ENCODE data around the gene EPG5. TPM values are rescaled to one million over a fixed set of nuclear protein-coding genes. Genes with fewer than 3 reads are reported as not detected.
"Not testable (repeated sequence)": the region's sequence is repeated elsewhere in the genome, so short reads cannot be mapped to it uniquely, and the experiment has no call there.

The EPG5 gene
- total and polyA plus RNA-seq, 3 experiments from 2014 or later, result 4.0 to 18.1 (median 17.7) TPM

DNA sequence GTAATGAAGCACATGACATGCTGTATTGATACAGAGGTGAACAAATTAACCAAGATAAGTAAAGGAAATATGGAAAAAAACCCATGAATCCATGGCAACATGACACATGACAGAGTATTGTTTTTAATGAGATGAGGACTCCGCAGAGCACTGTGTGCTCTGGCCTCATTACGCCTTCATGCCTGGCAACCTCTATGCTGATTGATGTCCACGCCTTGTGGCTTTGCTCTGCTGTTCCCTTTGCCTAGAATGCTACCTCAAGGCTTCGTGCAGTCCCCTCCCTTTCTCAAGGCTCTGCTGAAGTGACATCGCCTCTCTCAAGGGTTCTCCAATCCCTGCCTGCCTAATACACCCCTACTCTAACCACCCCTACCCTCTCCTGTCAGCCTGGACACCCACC lies 133.3 kb downstream of the EPG5 start:
- ChIA-PET CTCF (no interaction called here), POLR2A (no interaction called here)
- Mint-ChIP-seq H3K4me3 (no peak overlapping the region), H3K4me1 (peaks cover 6 to 13% (median 8%) of the 10 kb centered on the region in 3 donors), H3K36me3 (peaks cover 0 to 3% (median 0%) of the 10 kb centered on the region in 3 donors), H3K9me3 (no peaks in the 10 kb centered on the region), H3K27ac (no peak overlapping the region), H3K27me3 (peaks cover 19 to 49% of the 10 kb centered on the region in 2 donors)
- Histone ChIP-seq H3K4me3 (ENCODE audit: low read length) (no peak overlapping the region), H3K9me3 (ENCODE audit: low read length) (no peaks in the 10 kb centered on the region), H3K27me3 (ENCODE audit: insufficient read depth, low read length, poor library complexity, severe bottlenecking) (peaks cover 8% of the 10 kb centered on the region), H3K4me1 (ENCODE audit: insufficient read depth, low read length) (peaks cover 7% of the 10 kb centered on the region), H3K27ac (ENCODE audit: low read depth, low read length) (no peak overlapping the region), H3K36me3 (ENCODE audit: insufficient read depth, low read length) (no peaks in the 10 kb centered on the region)
- no peak for DNase-seq

DNA sequence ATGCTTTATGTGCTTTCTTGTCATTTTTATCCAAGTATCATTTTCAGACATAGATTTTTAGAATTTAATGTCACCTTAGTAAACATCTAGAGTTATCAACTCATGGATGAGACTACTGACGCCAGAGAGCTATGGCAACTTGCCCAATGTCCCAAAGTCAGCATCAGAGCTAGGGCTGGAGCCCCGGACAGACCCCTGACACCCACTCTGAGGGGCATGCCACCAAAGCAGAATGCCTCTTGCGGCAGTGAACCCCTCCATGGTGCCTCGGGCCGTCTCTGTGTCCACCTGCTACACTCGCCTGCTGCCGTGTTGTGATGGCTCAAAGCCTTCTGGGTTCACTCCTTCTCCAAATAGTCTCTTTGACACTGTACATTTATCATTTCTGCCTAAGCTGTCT lies 136.2 kb downstream of the EPG5 start:
- peaks cover 7 to 18% (median 8%) of the 10 kb centered on the region in 3 donors for H3K4me1 Mint-ChIP-seq
- H3K4me3 Mint-ChIP-seq, result no peak overlapping the region
- CTCF ChIA-PET, result interaction anchor here (0.6 to 1.0 kb wide), 2 partner anchors 25 to 50 kb away, joined by 3 read pairs; no protein-coding TSS in a partner anchor

GRCh38 chr18:45829855-45830254 lies 137.3 kb downstream of the EPG5 start:
- Mint-ChIP-seq H3K36me3 (peaks cover 0 to 3% (median 0%) of the 10 kb centered on the region in 3 donors), H3K27me3 (peaks cover 2 to 20% of the 10 kb centered on the region in 2 donors), H3K4me3 (no peak overlapping the region), H3K4me1 (peaks cover 12 to 28% (median 16%) of the 10 kb centered on the region in 3 donors), H3K9me3 (no peaks in the 10 kb centered on the region), H3K27ac (no peak overlapping the region)
- ChIA-PET POLR2A (no interaction called here), CTCF (no interaction called here)
- H3K36me3 ChIP-seq (ENCODE audit: insufficient read depth, low read length), result no peaks in the 10 kb centered on the region
- H3K27me3 ChIP-seq (ENCODE audit: insufficient read depth, low read length, poor library complexity, severe bottlenecking), result no peaks in the 10 kb centered on the region
- DNase-seq, result no peak
- H3K4me3 ChIP-seq (ENCODE audit: low read length), result no peak overlapping the region
- H3K27ac ChIP-seq (ENCODE audit: low read depth, low read length), result no peak overlapping the region
- H3K9me3 ChIP-seq (ENCODE audit: low read length), result no peaks in the 10 kb centered on the region
- peaks cover 20% of the 10 kb centered on the region for H3K4me1 ChIP-seq (ENCODE audit: insufficient read depth, low read length)

More for the DNA sequence above, 136.2 kb downstream of the EPG5 start:
- Mint-ChIP-seq H3K27me3 (peaks cover 4 to 31% of the 10 kb centered on the region in 2 donors), H3K9me3 (no peaks in the 10 kb centered on the region), H3K27ac (peak overlapping the region in 1 of 8 donors; percentile 25), H3K36me3 (peaks cover 0 to 3% (median 0%) of the 10 kb centered on the region in 3 donors)
- Histone ChIP-seq H3K27me3 (ENCODE audit: insufficient read depth, low read length, poor library complexity, severe bottlenecking) (no peaks in the 10 kb centered on the region), H3K9me3 (ENCODE audit: low read length) (no peaks in the 10 kb centered on the region), H3K4me3 (ENCODE audit: low read length) (no peak overlapping the region), H3K4me1 (ENCODE audit: insufficient read depth, low read length) (peaks cover 11% of the 10 kb centered on the region), H3K27ac (ENCODE audit: low read depth, low read length) (no peak overlapping the region), H3K36me3 (ENCODE audit: insufficient read depth, low read length) (no peaks in the 10 kb centered on the region)
- POLR2A ChIA-PET, result no interaction called here
- no peak for DNase-seq

GRCh38 chr18:45828917-45829811 lies 138.0 kb downstream of the EPG5 start:
- Histone ChIP-seq H3K4me3 (ENCODE audit: low read length) (no peak overlapping the region), H3K9me3 (ENCODE audit: low read length) (no peaks in the 10 kb centered on the region), H3K27ac (ENCODE audit: low read depth, low read length) (no peak overlapping the region), H3K36me3 (ENCODE audit: insufficient read depth, low read length) (no peaks in the 10 kb centered on the region), H3K4me1 (ENCODE audit: insufficient read depth, low read length) (peaks cover 20% of the 10 kb centered on the region), H3K27me3 (ENCODE audit: insufficient read depth, low read length, poor library complexity, severe bottlenecking) (no peaks in the 10 kb centered on the region)
- Mint-ChIP-seq H3K9me3 (no peaks in the 10 kb centered on the region), H3K4me1 (peaks cover 19 to 35% (median 23%) of the 10 kb centered on the region in 3 donors), H3K4me3 (no peak overlapping the region), H3K27ac (no peak overlapping the region), H3K36me3 (peaks cover 0 to 3% (median 0%) of the 10 kb centered on the region in 3 donors), H3K27me3 (peaks cover 1 to 16% of the 10 kb centered on the region in 2 donors)
- POLR2A ChIA-PET, result no interaction called here
- CTCF ChIA-PET, result no interaction called here
- DNase-seq, result no peak

- H3K4me3 ChIP-seq (ENCODE audit: low read length); H3K9me3 Mint-ChIP-seq; H3K27me3 ChIP-seq (ENCODE audit: insufficient read depth, low read length, poor library complexity, severe bottlenecking); H3K4me3 Mint-ChIP-seq; H3K36me3 Mint-ChIP-seq; H3K27ac ChIP-seq (ENCODE audit: low read depth, low read length); DNase-seq; H3K36me3 ChIP-seq (ENCODE audit: insufficient read depth, low read length); POLR2A ChIA-PET; H3K9me3 ChIP-seq (ENCODE audit: low read length): not testable (repeated sequence)
- Mint-ChIP-seq H3K27me3 (peaks cover 10 to 16% of the 10 kb centered on the region in 2 donors), H3K27ac (peak overlapping the region in 1 of 8 donors; percentile 27), H3K4me1 (peaks cover 19 to 35% (median 24%) of the 10 kb centered on the region in 3 donors)
- CTCF ChIA-PET, result interaction anchor here (0.7 kb wide), 1 partner anchor 53 kb away, joined by 3 read pairs; no protein-coding TSS in a partner anchor
- H3K4me1 ChIP-seq (ENCODE audit: insufficient read depth, low read length), result peaks cover 20% of the 10 kb centered on the region
Observed at GRCh38 chr18:45826716-45827115, 140.4 kb downstream of the EPG5 start.

- ChIA-PET POLR2A (no interaction called here), CTCF (interaction anchor here (0.7 kb wide), 1 partner anchor 54 kb away, joined by 3 read pairs; no protein-coding TSS in a partner anchor)
- no peak for DNase-seq
- peaks cover 0 to 12% (median 2%) of the 10 kb centered on the region in 3 donors for H3K36me3 Mint-ChIP-seq
- Histone ChIP-seq H3K27me3 (ENCODE audit: insufficient read depth, low read length, poor library complexity, severe bottlenecking) (no peaks in the 10 kb centered on the region), H3K36me3 (ENCODE audit: insufficient read depth, low read length) (no peaks in the 10 kb centered on the region), H3K9me3 (ENCODE audit: low read length) (no peaks in the 10 kb centered on the region), H3K4me3 (ENCODE audit: low read length) (no peak overlapping the region), H3K4me1 (ENCODE audit: insufficient read depth, low read length) (peaks cover 20% of the 10 kb centered on the region), H3K27ac (ENCODE audit: low read depth, low read length) (no peak overlapping the region)
- peak overlapping the region in 1 of 8 donors; percentile 88 for H3K27ac Mint-ChIP-seq
- peaks cover 19 to 35% (median 24%) of the 10 kb centered on the region in 3 donors for H3K4me1 Mint-ChIP-seq
- H3K9me3 Mint-ChIP-seq, result peaks cover 0 to 4% (median 0%) of the 10 kb centered on the region in 5 donors
- peaks cover 9 to 18% of the 10 kb centered on the region in 2 donors for H3K27me3 Mint-ChIP-seq
- no peak overlapping the region for H3K4me3 Mint-ChIP-seq
Observed at GRCh38 chr18:45826084-45826483, 141.0 kb downstream of the EPG5 start.

DNA sequence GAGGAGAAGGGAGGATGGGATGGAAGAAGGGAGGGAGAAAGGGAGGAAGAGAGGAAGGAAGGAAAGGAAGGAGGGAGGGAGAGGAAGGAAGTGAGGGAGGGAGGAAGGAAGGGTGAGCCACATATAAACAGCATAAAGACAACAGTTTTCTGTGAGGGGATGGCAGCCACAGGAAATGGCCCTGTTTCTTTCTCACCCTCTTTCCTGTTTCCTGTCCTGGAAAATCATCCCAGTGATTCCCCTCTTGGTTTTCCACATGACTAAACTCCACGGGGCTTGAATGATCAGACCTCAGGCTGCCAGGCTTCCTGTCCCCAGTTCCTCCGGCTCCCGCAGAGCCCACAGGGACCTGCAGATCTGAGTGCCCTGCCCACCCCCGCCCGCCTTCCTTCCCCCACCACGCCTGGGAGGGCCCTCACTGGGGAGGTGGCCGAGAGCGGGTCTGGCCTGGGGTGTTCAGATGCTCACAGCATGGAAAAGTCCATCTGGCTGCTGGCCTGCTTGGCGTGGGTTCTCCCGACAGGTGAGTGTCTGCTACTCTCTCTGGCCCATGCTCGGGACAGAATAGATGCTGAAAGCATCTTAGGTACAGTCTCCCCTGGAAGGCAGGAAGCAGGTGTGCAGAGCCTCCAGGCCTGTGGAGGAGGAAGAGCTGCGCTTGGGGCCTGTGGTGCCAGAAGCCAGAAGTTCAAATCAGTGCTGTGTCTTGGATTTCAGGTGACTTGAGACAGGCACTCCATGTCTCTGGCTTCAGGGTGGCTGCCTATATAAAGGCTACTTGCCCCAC lies 141.7 kb downstream of the EPG5 start, which contains the start of gene SIGLEC15:
SIGLEC15 (plus strand) TSS at position 418 of the 787 bp plus-strand sequence; CDS start at position 472, 54 bp downstream.
- no peak for DNase-seq
- H3K4me3 ChIP-seq (ENCODE audit: low read length), result no peak within 1 kb of the TSS
- ChIA-PET POLR2A (no interaction called here), CTCF (no interaction called here)
- Mint-ChIP-seq H3K4me3 (peak within 1 kb of the TSS in 2 of 7 donors; percentile 22 to 31), H3K4me1 (peaks cover 19 to 35% (median 24%) of the 10 kb centered on the region in 3 donors), H3K27me3 (peaks cover 8 to 23% of the 10 kb centered on the region in 2 donors), H3K27ac (peak within 1 kb of the TSS in 7 of 8 donors; percentile 15 to 90 (median 74)), H3K9me3 (peaks cover 0 to 4% (median 0%) of the 10 kb centered on the region in 5 donors), H3K36me3 (peaks cover 0 to 12% (median 2%) of the 10 kb centered on the region in 3 donors)
- H3K9me3 ChIP-seq (ENCODE audit: low read length), result no peaks in the 10 kb centered on the region
- H3K27ac ChIP-seq (ENCODE audit: low read depth, low read length), result no peak within 1 kb of the TSS
- H3K4me1 ChIP-seq (ENCODE audit: insufficient read depth, low read length), result peaks cover 20% of the 10 kb centered on the region
- H3K27me3 ChIP-seq (ENCODE audit: insufficient read depth, low read length, poor library complexity, severe bottlenecking), result no peaks in the 10 kb centered on the region
- no peaks in the 10 kb centered on the region for H3K36me3 ChIP-seq (ENCODE audit: insufficient read depth, low read length)

All from CD8-positive, alpha-beta memory T cell (primary cell).